ENCODE measurements around the gene MFGE8.

DNA sequence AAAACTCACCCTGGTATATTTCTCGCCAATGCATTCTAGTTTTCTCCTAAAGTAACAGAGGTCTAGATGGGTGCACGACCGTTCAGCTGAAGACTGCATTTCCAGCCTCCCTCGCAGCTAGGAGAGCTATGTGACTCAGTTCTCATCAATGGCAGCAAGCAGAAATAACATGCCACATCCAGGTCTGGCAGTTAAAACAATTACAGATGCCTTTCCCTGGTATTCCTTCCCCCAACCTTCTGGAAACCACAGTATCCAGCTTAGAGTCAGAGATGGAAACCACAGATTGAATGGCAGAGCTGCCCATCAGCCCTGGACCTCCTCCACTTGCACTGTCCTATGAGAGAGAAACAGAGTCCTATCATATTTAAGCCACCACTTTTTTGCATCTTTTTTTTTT, 22.7 kb downstream of the MFGE8 start:
- TF ChIP-seq POLR2A (IDR thresholded peaks at IDR 0.05): no peak
- no peak for TF ChIP-seq POLR2AphosphoS5 (IDR thresholded peaks at IDR 0.05)
- no peak for TF ChIP-seq EP300 (IDR thresholded peaks at IDR 0.05)
- TF ChIP-seq, protein P1, sequence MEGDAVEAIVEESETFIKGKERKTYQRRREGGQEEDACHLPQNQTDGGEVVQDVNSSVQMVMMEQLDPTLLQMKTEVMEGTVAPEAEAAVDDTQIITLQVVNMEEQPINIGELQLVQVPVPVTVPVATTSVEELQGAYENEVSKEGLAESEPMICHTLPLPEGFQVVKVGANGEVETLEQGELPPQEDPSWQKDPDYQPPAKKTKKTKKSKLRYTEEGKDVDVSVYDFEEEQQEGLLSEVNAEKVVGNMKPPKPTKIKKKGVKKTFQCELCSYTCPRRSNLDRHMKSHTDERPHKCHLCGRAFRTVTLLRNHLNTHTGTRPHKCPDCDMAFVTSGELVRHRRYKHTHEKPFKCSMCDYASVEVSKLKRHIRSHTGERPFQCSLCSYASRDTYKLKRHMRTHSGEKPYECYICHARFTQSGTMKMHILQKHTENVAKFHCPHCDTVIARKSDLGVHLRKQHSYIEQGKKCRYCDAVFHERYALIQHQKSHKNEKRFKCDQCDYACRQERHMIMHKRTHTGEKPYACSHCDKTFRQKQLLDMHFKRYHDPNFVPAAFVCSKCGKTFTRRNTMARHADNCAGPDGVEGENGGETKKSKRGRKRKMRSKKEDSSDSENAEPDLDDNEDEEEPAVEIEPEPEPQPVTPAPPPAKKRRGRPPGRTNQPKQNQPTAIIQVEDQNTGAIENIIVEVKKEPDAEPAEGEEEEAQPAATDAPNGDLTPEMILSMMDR (IDR thresholded peaks at IDR 0.05): no peak

Data from sigmoid colon (tissue), 4 donors.